Raji (cell line): ENCODE results near the gene VMAC.

Source experiments
- POLR2A ChIP-seq: IDR thresholded peaks from 2 replicates; pipeline ENCODE4 v1.6.1; 2011; ENCODE audit warnings: low read depth, low read length, control low read depth; ENCODE audit not compliant: insufficient read depth

Gene VMAC

DNA sequence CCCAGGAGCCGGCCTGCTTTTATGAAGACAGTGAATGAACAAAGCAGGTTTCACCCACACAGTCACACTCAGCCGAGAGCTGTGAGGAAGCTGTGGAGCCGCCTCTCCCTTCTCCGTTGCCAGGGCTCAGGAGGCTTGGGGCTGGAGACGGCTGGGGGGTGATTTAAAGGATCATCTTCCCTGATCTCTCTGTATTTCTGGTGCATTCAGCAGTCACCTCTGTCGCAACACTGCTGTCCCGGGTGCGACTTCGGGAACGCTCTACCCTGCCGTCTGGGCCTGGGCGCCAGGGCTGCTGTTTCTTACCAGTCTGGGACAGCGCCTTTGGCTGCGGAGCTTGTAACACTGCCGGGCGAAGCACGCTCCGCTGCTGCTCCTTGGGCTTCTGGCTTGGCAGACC is 27.5 kb downstream of the VMAC start:
- TF ChIP-seq POLR2A, result no peak

DNA sequence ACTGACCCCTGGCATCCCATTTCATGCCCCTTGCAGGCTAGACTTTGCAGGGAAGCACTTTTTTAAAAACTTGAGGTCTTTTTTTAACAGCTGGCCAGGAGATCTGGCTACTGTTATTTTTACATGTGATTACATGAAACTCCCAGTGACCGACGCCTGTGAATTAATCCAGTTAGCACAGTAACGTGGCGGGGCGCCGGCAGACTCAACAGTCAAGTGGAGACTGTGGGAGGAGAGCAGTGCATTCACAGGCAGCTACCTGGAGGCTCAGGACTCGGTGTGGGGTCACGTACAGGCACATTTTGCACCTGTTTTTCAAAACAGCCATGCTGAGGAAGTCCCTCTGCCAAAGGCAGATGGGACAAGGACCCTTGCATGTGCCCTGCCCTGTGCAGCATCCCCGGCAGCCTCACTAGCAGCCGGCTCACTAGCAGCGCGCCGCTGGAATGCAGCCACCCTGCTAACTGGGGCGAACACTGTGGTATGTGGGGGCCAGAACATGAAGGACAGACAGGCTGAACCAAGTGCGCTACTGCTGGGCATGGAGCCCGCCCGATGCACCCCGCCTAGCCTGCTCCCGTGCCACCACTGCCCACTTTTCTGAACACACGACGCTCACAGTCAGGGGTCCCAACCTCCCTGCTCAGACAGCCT is 28.1 kb downstream of the VMAC start:
- no peak for TF ChIP-seq POLR2A

DNA sequence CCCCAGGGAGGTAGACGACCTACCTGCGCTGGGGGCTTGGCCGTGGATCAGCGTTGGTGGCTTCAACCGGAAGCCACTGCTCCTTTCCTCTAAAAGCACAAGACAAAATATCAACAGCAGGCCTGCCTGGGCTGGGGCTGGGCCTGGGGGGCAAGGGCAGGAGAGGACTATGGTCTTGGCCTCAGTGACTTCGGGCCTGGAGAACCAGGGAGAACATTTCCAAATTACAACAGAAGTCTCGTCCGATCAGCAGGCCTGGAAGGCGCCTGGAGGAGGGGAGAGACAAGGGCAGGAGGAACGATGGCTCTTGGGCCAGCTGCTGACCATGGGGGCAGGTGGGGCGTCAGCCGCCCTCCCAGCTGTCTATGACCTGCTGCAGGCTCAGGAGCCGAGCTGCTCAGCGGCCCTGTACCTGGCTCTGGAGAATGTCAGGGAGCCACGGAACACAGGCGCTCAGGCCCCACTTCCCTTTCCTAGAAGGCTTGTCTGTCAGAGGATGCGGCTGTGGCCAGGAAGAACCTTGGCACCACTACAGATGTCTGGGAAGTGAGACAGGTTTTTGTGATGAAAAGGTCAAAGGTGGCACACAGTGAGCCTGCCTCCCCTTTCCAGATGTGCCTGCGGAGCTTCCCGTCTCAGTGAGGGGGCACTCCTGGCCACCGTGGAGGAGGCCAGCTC is 28.9 kb downstream of the VMAC start:
- no peak for TF ChIP-seq POLR2A

DNA sequence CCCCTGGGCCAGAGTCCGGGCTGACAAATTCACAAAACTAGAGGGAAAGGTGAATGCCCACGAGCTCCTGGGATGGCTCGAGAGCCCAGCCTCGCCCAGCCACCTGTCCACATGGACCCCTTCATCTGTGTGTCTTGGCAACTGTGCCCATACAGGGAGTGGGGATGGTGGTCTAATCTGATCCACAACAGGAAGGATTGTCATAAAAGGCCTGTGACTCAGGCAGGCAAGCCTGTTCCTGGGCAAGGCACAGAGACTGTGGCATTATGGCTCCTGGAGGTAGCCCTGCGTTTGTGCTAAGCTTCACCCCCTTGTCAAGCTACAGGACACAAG is 29.4 kb downstream of the VMAC start:
- no peak for TF ChIP-seq POLR2A

DNA sequence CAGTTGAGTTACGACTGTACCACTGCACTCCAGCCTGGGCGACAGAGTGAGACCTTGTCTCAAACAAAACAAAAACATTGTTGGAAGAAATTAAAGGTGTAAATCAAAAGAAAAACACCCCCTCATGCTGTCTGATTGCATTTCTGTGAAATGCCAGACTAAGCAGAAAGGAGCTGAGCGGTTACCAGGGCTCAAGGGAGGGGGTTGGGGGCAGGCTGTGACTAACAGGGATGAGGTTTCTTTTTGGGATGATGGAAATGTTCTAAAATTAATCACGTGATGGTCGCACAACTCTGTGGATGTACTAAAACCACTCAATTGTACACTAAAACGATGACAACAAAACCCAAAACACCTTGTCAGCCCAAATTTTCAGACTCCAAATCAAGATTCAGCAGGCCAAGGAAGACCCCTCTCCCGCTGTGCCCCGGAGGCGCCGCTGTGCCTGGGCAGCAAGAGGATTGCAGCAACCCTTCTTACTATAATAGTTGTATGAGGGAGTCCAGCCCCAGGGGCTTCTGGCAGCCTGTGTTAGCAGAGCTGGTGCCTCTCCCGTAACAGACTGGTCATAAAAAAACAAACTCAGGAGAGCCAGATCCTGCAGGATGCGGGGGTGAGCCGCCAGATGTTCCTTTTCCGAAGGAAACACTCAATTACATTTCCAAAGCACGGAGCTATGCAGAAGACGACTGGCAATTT is 30.3 kb downstream of the VMAC start:
- TF ChIP-seq POLR2A, result no peak

DNA sequence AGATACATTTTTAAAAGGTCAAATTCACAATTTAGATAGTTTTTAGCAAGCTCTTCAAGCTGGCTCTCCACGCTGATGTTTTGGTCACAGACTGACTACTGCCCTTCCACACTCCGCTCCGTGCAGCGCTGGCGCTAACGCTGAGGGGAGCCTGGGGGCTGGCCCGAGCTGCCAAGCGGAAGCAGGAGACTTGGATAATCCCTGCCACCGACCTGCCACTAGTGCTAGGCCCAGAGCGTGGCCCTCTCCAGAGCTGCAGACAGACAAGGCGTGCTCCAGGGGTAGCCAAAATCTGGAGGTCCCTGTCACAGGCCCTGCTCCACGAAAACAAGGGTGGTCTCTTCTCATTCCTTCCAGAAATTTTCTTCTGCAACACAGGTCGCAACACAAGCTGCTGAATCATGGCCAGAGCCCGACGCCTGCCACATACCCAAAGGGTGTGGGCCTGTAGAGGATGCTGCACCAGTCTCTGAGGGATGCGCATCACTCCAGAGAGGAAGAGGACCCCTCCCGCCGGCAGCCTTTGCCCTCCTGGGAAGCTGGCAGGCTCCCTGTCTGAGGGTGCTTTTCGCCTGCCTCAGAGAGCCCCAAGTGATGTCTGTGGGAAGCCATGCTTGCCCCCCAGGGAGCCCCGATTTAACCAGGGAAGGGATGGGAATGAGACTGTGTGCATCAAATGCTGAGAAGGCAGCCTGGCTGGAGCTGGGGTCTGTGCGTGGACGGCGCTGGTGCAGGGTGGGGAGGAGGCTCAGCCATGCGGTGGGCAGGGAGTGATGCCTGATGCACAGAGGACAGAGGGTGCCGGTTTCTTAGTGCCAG is 31.0 kb downstream of the VMAC start:
- TF ChIP-seq POLR2A, result no peak

DNA sequence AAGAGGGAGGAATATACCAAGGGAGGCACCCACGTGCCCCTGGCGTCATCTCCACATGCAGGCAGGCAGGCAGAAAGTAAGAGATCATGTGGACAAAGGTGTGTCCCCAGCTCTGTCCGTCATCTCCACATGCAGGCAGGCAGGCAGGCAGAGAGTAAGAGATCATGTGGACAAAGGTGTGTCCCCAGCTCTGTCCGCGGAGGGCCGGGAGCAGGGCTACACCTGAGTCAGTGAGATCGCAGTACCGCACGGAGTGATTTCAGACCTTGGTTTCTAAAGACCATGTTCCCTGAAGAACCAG is 31.6 kb downstream of the VMAC start:
- no peak for TF ChIP-seq POLR2A

DNA sequence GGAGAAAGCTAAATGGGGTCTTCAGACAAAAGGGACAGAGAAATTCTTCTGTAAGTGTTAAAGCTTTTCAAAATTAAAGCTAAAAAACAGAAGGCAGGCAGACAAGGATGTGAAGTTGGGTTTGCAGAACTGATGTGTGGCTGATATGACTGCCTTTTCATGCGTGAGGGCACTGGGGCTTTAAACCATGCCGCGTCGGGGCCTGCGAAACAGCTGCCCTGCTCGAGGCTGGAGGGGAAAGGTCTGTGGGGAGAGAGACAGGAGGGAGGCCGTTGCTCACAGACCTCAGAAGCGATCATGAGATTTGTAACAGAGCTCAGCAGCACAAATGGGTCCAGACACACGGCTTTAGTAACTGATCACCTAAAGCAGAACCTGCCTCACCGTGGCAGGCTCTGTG is 32.9 kb downstream of the VMAC start:
- TF ChIP-seq POLR2A, result no peak

DNA sequence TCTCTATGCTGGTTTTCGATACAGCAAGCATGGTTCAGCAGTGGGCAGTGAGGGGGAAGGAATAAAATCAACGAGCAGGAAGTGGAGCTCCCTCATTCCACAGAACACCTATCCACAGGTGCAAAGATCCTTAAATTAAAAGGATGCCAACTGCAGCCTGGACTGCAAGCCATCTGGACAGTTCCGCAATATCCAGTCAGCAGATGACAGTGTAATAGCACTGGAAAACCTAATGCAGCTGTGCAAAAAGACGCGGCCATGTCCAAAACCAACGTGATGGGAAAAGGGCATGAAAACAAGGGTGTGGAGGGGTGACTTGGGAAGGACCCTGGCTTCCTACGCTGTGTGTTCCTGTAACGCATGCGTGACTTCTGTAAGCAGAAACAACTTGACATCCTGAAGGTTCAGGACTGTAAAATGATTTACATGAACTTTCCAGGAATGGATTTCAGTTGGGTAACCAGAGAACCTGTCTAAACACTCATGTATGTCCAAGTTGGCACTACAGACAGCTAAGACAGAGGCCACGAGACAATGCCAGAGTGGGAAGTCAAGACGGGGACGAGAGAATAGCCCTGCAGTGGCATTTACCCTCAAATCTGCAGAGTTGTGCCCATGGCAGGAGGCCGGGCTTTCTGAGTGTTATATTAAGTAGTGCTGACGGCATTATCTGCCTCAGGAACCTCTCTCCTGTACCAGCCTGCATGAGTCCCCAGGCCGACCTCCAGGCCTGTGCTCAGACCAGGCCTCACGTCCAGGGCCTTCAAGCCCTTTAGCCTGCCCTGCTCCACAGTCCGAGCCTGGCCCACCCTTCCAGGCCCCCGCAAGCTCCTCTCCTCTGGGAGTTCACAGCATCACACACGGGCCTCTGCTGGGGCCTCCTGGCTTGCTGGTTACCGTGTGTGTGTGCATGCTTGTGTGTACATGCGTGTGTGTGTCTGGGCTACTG is 35.9 kb downstream of the VMAC start:
- TF ChIP-seq POLR2A, result no peak

DNA sequence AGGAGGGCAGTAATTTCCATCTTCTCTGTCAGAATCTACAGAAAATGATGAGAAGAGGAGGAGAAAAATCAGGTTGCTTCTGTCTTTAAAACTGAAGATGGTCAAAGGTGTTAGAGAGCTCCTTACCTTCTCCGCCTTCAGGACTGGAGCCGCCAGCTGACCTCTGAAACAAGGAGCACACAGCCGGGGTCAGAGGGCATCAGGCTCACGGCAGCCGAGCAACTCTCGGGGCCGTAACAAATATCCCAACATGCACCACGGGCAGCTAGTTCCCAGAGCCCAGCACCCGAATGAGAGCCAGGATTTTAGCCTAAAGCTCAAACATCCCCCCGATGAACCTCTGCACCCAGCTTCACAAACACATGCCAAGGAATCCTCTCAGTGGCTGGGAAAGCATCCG is 37.0 kb downstream of the VMAC start:
- no peak for TF ChIP-seq POLR2A

DNA sequence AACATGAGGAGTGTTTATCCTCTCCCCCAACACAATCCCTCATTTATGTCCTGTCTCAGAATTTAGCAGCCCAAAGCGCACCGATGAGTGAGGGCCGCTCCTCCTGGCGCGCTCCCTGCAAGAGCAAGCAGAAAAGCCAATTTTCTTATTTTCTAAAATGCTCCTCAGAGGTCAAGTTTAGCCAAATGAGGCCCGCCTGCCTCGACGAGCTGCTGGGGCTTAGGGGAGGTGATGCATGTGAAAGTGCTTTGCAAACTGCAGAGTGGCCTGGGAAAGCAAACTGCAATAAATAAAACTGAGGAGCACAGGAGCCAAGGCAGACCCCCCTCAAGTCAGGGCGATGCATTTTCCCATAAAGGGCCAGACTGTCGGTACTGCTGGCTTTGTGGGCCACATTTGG is 38.4 kb downstream of the VMAC start:
- TF ChIP-seq POLR2A, result no peak

DNA sequence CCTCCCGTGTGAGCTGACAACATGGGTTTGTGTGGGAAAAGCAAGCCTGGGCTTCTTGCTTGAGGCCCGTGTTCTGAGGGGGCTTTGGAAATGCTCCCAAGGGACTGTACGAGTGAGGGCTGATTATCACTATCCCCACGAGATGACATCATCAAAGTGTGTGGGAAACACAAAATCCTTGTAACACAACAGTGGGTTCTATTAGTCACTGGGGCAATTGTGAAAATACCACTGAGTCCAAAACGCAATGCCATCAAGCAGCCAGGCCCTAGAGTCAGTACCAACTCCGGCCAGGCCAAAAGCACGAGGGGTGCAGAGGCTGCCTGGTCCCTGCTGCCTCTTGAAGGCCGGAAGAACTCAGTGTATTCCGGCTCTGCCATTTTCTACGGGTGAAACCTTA is 39.0 kb downstream of the VMAC start:
- TF ChIP-seq POLR2A, result no peak

DNA sequence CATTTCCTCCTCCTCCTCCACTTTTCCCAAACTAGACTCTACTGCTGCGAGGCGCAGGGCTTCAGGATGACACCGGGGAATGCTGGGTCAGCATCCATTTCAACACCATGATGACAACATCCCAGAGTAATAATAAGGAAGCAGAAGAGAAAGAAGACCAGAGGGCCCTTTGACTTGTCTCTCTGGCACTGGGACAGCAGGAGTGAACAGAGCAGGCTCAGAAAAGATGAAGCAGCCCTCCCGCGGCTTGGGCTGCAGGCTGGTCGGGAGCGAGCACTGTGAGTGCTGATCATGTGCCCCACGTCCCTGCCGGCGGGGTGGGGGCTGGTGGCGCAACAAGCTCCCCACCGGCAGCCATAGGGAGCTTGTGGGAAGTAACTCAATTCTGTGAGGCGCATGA is 42.8 kb downstream of the VMAC start:
- no peak for TF ChIP-seq POLR2A

DNA sequence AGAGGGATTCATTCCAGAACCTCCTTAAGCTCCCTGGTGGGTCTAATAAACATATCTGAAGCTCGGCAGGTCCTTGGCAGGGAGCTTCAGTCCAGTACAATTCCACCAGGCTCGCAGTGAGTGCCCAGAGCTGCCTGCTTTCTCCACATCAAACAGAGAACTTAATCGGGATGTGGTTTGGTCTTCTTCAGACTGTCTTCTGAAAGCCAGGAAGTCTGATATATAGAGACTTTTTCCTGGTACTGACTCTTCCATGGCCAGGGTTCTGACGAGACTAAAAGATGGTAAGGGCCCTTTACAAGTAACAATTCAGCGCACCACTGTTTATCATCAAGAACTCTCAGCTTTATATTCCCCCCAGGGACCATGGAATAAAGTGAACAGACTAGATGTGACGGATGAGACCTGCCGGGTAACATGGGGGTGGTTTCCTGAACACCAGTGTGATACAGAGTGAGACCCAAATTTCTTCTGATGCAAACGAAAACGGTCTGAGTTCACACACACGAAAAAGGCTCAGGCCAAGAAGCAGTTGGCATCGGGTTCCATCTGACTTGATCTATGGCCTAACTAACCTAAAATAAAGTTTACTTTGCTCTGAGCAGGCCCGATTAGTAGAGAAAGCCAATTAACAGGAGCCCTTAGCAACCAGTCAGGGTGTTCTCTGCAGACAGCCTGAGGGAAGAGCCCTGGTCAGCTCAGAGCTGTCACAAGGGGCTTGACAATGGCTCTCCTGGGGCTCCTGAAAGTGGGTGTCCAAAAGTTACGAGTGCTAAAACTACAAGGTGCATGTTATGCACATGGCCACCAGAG is 44.3 kb downstream of the VMAC start:
- no peak for TF ChIP-seq POLR2A
